RPMI7951 (cell line): ENCODE results near the gene IL1R1. TPM values are rescaled to one million over a fixed set of nuclear protein-coding genes. Genes with fewer than 3 reads are reported as not detected.

Experiments
- DNase-seq: peaks from one replicate; pipeline ENCODE4 v3.0.0-alpha.2; 2012; ENCODE audit warnings: low read depth
- total RNA-seq: library from RNA; depleted of rRNA; stranded (reverse); fragments of >200 nt; shearing (Covaris generic); gene quantifications from 2 replicates; pipeline ENCODE4 v1.2.3, GENCODE V29; 2014

The IL1R1 gene
- total RNA-seq, 1 experiment from 2014 or later = 27.2 TPM

GRCh38 chr2:102168026-102168771, 25.7 kb downstream of the IL1R1 start:
- DNase-seq = no peak

GRCh38 chr2:102171946-102172345, 29.4 kb downstream of the IL1R1 start:
- DNase-seq = no peak

GRCh38 chr2:102172745-102173144, 30.2 kb downstream of the IL1R1 start:
- DNase-seq = no peak

DNA sequence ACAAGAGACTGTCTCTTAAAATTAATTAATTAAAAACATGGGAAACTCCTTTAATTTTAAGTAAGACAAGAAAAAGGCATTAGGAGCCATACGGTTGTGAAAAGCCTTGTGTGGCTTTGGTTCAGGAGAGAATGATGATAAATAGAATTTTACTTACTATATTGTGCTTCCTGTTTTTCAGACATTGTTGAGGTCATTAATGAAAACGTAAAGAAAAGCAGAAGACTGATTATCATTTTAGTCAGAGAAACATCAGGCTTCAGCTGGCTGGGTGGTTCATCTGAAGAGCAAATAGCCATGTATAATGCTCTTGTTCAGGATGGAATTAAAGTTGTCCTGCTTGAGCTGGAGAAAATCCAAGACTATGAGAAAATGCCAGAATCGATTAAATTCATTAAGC, 33.6 kb downstream of the IL1R1 start:
- no peak for DNase-seq

GRCh38 chr2:102177814-102178478, 35.4 kb downstream of the IL1R1 start:
- DNase-seq = no peak

- no peak for DNase-seq
Observed at GRCh38 chr2:102179061-102179460, 36.5 kb downstream of the IL1R1 start.

DNA sequence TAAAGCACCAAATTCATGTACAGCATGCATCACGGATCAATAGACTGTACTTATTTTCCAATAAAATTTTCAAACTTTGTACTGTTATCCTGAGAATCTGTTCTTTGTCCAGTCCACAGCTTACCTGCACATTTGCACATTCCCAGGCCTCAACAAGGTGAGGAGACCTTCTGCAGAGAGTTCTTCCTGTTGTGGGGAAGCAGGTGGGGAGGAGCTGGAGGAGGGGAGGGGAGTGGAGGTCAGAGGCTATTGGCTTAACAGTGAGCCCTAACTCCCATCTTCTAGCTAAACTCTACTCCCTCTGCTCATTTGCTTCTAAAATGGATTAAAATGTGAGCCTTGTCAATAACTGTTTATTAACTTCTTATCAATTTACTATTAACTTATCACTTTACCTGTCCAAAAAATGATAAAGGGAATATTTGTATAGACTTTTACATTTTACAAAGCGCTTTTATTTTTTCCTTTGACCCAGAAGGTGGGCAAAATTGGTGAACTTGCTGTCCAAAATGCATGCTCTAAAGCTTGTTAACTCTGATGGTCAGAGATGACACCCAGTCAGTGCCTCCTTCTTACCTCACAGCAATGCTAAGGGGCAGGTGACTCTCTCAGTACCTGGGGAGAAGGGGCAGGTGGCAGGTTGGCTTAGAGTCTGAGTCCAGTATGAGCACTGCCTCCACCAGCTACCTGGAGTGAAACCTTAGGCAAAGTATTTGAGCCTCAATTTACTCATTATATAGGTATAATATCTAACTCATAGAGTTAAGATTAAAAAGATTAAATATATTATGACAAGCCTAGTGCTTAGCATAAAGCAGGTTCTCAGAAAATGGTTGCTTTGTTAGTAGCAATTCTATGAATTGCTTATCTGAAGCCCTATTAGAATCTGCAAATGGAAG, 37.5 kb downstream of the IL1R1 start:
- DNase-seq = no peak

DNA sequence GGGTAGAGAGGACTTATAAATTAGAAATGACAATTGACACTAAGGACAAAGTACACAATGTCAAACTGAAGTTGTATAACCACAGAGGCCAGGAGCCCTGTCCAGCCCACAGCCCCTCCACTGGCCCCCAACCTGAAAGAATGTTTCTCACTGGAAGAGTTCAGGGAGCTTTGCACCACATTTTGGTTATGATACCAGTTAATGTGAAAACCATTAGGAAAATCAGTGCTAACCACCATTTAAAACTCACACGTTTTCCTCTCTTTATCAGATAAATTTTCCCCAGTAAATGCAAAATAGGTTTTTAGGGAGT, 38.1 kb downstream of the IL1R1 start:
- no peak for DNase-seq

DNA sequence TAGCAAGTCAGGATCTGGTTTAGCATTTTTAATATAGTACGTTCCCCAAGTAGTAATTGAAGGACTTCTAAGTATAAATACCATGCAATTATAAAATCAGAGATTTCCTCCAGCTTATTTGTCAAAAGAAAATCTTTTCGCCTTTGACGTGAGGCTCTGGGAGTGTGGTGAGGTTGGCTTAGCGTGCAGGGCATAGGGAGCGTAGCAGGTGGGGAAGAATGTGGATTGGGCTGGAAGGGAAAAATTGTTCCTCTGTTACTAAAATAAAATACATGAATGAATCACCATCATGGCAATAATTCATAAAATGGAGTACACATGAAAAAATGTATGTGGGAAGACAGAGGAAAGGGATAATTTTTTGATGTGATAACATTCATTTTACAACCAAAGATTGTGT, 38.8 kb downstream of the IL1R1 start:
- DNase-seq = no peak

DNA sequence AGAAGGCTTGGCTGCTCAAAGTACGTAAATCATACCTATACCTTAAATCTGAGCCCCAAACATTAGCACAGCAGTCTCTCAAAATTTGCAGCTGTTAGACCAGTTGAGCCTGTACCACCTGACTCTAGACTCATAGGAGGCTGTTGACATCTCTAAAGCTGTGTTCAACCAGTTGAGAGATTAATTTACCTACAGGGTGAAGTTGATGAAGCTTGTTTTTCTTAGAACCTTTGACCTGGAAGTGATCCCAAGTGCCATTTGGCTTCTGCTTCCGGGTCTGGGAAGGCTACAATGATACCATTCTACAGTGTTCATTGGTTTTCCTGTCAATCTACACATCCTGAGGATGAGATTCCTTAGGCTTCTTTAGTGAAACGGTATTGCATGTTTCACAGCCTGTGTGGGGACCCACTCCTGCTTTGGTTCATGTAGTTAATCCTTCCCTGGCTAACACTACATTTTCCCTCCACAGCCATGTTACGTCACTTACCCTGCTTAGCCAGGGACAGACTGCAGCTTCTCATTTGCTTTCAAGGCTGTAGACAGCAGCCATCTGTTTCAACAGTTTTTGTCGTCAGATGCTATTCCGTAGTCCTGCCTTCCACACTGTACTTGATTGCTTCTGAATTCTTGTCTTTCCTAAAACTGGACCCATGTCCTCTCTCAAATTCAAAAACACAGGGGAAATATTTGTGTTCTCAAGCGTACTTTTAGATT, 39.5 kb downstream of the IL1R1 start:
- no peak for DNase-seq

DNA sequence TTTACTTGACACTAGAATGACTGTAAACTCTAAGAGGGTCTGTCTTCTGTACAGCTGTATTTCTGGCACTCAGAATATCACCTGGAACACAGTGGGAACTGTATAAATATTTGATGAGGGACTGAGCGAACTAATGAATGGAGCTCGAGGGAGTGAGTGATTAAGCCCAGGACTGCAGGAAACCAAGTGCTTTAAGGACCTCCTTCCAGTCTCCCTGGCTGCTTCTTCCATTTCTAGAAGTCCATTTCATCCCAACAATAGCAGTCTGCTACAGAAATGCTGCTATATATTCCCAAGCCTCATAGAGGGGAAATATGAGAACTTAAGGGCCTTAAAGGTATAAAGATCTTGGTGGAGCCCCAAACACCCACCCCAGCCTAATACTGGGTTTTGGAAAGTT, 41.5 kb downstream of the IL1R1 start:
- no peak for DNase-seq

DNA sequence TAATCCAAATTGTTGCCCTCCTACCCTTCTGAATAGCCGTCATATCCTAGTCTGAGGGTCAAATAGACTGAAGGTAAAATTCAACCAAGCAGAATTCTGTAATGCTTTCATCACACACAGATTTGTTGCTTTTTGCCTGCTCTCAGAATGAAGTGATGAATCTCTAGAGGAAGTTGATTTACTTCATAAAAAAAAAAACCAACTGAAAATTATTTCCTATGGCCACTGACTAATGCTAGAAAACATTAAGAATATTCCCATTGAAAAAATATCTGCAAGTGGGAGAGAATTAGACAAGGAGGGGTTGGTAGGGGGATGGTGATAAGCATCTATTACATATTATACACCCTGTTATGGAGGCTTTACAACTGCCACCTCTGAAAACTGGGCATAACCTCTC, 42.0 kb downstream of the IL1R1 start:
- no peak for DNase-seq

DNA sequence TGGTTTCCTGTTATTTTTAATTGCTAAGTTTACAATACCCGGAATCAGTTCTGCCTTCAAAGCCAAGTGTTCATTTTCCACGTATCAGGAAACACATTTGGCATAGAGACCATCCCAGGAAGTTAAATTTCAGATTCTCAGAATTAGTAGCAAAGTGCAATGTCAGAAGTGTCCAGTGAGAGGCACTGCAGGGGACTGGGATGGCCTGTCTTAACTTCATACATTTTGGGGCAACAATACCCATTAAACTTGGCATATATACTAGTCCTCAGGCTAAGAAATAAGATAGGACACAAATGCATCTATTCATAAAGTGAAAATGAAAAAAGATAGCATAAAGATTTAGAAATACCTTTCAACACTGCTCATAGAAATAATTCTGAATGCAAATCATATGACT, 42.8 kb downstream of the IL1R1 start:
- DNase-seq = peak; percentile 35

DNA sequence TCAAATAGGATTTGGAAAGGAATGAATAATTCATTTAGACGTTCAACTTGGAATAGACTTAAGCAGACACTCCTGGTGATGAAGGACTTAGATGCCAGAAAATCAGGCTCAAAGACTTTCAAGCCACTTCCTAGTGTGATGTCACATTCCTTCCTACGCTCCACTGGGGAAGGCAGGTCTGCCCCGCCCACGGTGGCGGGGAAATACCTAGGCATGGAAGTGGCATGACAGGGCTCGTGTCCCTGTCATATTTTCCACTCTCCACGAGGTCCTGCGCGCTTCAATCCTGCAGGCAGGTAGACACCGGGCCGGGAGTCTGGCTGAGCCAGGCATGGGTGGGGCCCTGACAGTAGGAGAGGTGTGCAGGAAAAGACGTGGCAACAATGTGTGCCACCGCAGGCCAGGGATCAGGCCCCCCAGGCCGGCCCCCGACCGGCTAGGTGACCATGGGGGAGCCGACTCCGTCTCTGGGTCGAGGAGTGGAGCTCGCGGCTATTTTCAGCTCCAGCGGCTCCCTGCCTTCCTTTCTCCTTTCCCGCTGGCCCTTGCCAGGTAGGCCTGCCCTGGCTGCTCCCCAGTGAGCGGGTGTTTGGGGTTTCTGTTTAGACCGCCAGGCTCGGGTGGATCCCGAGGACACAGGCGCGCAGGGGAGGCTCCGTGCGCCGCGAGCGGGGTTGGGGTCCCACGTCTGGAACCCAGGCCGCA, 44.4 kb downstream of the IL1R1 start, which contains the start of gene IL1RL2:
IL1RL2 (plus strand) TSS at position 233 of the 705 bp plus-strand sequence. CDS start 845 bp downstream, outside the sequence.
- DNase-seq = no peak

GRCh38 chr2:102187496-102188150, 45.1 kb downstream of the IL1R1 start:
- DNase-seq = peak; percentile 55

DNA sequence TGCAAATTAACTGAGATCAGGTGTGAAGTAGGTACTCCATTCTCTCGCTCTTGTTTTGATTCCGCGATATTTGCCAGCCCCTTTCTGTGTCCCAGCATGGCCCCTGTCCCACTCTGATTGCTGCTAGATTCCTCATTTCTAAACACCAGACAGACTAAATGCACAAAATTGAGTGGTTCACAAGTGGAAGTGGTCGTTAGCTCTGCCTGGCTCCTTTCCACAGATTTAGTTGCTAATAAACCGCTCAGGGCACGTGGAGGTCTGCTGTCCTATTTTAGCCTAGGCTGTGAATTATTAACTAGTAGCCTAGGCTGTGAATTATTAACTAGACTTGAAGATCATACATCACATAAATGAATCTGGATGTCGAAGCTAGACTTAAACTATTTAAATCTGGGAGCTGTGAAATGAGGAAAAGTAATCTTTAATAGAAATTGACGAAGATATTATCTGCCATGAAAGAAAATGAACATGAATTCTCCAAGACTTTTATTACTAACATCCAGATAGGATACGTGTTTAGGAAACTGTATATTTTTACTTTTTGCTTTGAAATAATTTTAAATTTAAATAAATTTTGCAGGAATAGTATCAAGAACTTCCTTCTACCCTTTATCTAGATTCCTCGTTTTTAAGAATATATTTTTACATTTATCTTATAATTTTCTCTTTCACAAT, 48.0 kb downstream of the IL1R1 start:
- no peak for DNase-seq

DNA sequence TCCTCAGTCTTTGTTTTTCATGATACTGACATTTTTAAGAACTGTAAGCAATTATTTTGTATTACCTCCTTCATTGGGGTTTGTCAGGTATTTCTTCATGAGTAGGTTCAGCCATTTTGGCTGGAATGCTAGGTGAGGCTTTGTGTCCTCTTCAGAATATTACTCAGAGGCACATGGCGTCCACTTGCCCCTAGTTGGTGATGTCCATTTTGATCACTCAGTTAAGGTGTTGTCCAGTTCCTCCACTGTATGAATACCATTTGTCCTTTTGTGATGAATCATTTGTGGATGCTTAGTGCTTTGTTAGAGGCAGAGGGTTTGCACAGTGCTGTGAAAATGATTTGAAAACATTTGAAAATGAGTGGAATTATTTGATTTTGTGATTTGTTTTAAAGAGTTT, 49.0 kb downstream of the IL1R1 start:
- DNase-seq = no peak

GRCh38 chr2:102193074-102193473, 50.5 kb downstream of the IL1R1 start:
- DNase-seq = no peak

GRCh38 chr2:102194609-102195268, 52.2 kb downstream of the IL1R1 start:
- no peak for DNase-seq
